Epithelial cell of proximal tubule (primary cell): ENCODE data around the gene GABPA. TPM values are rescaled to one million over a fixed set of nuclear protein-coding genes. Genes with fewer than 3 reads are reported as not detected.

ENCODE experiments used
- DNase-seq: peaks from one replicate; pipeline ENCODE4 v3.0.0-alpha.2; 2011; ENCODE audit warnings: low read depth
- H3K4me3 ChIP-seq: 2 replicates; pipeline ENCODE4 v1.5.1; 2011; ENCODE audit warnings: low read depth, mild to moderate bottlenecking, low read length
- CTCF ChIP-seq: conservative IDR thresholded peaks from 2 replicates; pipeline ENCODE4 v1.5.1; 2012; ENCODE audit warnings: low read depth, mild to moderate bottlenecking, low read length
- total RNA-seq: library from RNA; depleted of rRNA; stranded (reverse); fragments of >200 nt; gene quantifications from 2 replicates; pipeline ENCODE4 v1.2.3, GENCODE V29; 2015

GABPA gene
- total RNA-seq, 1 donor from 2014 or later = 11.4 TPM

- H3K4me3 ChIP-seq = no peak overlapping the region
- no peak for TF ChIP-seq CTCF
- no peak for DNase-seq
These were observed 72.4 kb downstream of the GABPA start for GRCh38 chr21:25807191-25807590.

- no peak for TF ChIP-seq CTCF
- no peak overlapping the region for H3K4me3 ChIP-seq
- DNase-seq = no peak
These were observed 74.2 kb downstream of the GABPA start for GRCh38 chr21:25809013-25809412.

GRCh38 chr21:25811186-25811585, 76.4 kb downstream of the GABPA start:
- no peak for DNase-seq
- H3K4me3 ChIP-seq = no peak overlapping the region
- TF ChIP-seq CTCF = no peak

GRCh38 chr21:25813917-25814316, 79.1 kb downstream of the GABPA start:
- H3K4me3 ChIP-seq = no peak overlapping the region
- no peak for TF ChIP-seq CTCF
- no peak for DNase-seq

- no peak overlapping the region for H3K4me3 ChIP-seq
- DNase-seq = no peak
- no peak for TF ChIP-seq CTCF
These were observed 83.3 kb downstream of the GABPA start for GRCh38 chr21:25818121-25818520.

- no peak overlapping the region for H3K4me3 ChIP-seq
- no peak for DNase-seq
- TF ChIP-seq CTCF = no peak
These were observed 83.8 kb downstream of the GABPA start for GRCh38 chr21:25818551-25818950.

Other genes with a start within 250 kb of the GABPA start
- 62.8 and 65.4 TPM in 2 replicates for gene MRPL39, start 127.5 kb upstream of the GABPA start, total RNA-seq
- 0.12 and 0.14 TPM in 2 replicates for gene JAM2, start 95.7 kb upstream of the GABPA start, total RNA-seq
- gene ATP5PF, start 68 bp upstream of the GABPA start, total RNA-seq = 73.5 and 110 TPM in 2 replicates